ENCODE results near the gene KRT85.

Gene KRT85

GRCh38 chr12:52372216-52373154 is 5.2 kb upstream of the KRT85 start:
- FAIRE-seq: peak; percentile 66
- DNase-seq (ENCODE audit: insufficient read length, low spot score): peak; percentile 58
- TF ChIP-seq POU2F2 (IDR thresholded peaks at IDR 0.05; ENCODE audit: low read depth, low read length): no peak
- TF ChIP-seq POLR2AphosphoS5 (IDR thresholded peaks at IDR 0.05; ENCODE audit: low read depth, low read length): no peak
- TF ChIP-seq TAF1 (IDR thresholded peaks at IDR 0.05; ENCODE audit: low read depth, low read length): no peak
- no peak for TF ChIP-seq PAX5 (IDR thresholded peaks at IDR 0.05; ENCODE audit: insufficient read depth, low read length, severe bottlenecking)
- TF ChIP-seq SPI1 (IDR thresholded peaks at IDR 0.05; ENCODE audit: low read depth, low read length): no peak
- TF ChIP-seq POLR2A (IDR thresholded peaks at IDR 0.05; ENCODE audit: low read depth, low read length): no peak

GRCh38 chr12:52371716-52372115 is 4.4 kb upstream of the KRT85 start:
- FAIRE-seq: no peak
- TF ChIP-seq POU2F2 (IDR thresholded peaks at IDR 0.05; ENCODE audit: low read depth, low read length) (no peak), POLR2A (IDR thresholded peaks at IDR 0.05; ENCODE audit: low read depth, low read length) (no peak), POLR2AphosphoS5 (IDR thresholded peaks at IDR 0.05; ENCODE audit: low read depth, low read length) (no peak), SPI1 (IDR thresholded peaks at IDR 0.05; ENCODE audit: low read depth, low read length) (no peak), TAF1 (IDR thresholded peaks at IDR 0.05; ENCODE audit: low read depth, low read length) (no peak), PAX5 (IDR thresholded peaks at IDR 0.05; ENCODE audit: insufficient read depth, low read length, severe bottlenecking) (no peak)
- no peak for DNase-seq (ENCODE audit: insufficient read length, low spot score)

- TF ChIP-seq POU2F2 (IDR thresholded peaks at IDR 0.05; ENCODE audit: low read depth, low read length): no peak
- TF ChIP-seq POLR2A (IDR thresholded peaks at IDR 0.05; ENCODE audit: low read depth, low read length): no peak
- TF ChIP-seq SPI1 (IDR thresholded peaks at IDR 0.05; ENCODE audit: low read depth, low read length): no peak
- no peak for TF ChIP-seq TAF1 (IDR thresholded peaks at IDR 0.05; ENCODE audit: low read depth, low read length)
- TF ChIP-seq PAX5 (IDR thresholded peaks at IDR 0.05; ENCODE audit: insufficient read depth, low read length, severe bottlenecking): no peak
- TF ChIP-seq POLR2AphosphoS5 (IDR thresholded peaks at IDR 0.05; ENCODE audit: low read depth, low read length): no peak
- FAIRE-seq (no peak), DNase-seq (ENCODE audit: insufficient read length, low spot score) (no peak)
Measured at GRCh38 chr12:52370926-52371608, 3.8 kb upstream of the KRT85 start.

- DNase-seq (ENCODE audit: insufficient read length, low spot score) (no peak), FAIRE-seq (no peak)
- TF ChIP-seq SPI1 (IDR thresholded peaks at IDR 0.05; ENCODE audit: low read depth, low read length) (no peak), POU2F2 (IDR thresholded peaks at IDR 0.05; ENCODE audit: low read depth, low read length) (no peak), PAX5 (IDR thresholded peaks at IDR 0.05; ENCODE audit: insufficient read depth, low read length, severe bottlenecking) (no peak), POLR2A (IDR thresholded peaks at IDR 0.05; ENCODE audit: low read depth, low read length) (no peak), POLR2AphosphoS5 (IDR thresholded peaks at IDR 0.05; ENCODE audit: low read depth, low read length) (no peak), TAF1 (IDR thresholded peaks at IDR 0.05; ENCODE audit: low read depth, low read length) (no peak)
Measured at GRCh38 chr12:52369809-52370208, 2.5 kb upstream of the KRT85 start.

- DNase-seq (ENCODE audit: insufficient read length, low spot score) (no peak), FAIRE-seq (no peak)
- TF ChIP-seq PAX5 (IDR thresholded peaks at IDR 0.05; ENCODE audit: insufficient read depth, low read length, severe bottlenecking) (no peak), POLR2AphosphoS5 (IDR thresholded peaks at IDR 0.05; ENCODE audit: low read depth, low read length) (no peak), POU2F2 (IDR thresholded peaks at IDR 0.05; ENCODE audit: low read depth, low read length) (no peak), SPI1 (IDR thresholded peaks at IDR 0.05; ENCODE audit: low read depth, low read length) (no peak), POLR2A (IDR thresholded peaks at IDR 0.05; ENCODE audit: low read depth, low read length) (no peak), TAF1 (IDR thresholded peaks at IDR 0.05; ENCODE audit: low read depth, low read length) (no peak)
Measured at GRCh38 chr12:52369211-52369610, 1.9 kb upstream of the KRT85 start.

- FAIRE-seq (no peak), DNase-seq (ENCODE audit: insufficient read length, low spot score) (no peak)
- TF ChIP-seq POU2F2 (IDR thresholded peaks at IDR 0.05; ENCODE audit: low read depth, low read length) (no peak), SPI1 (IDR thresholded peaks at IDR 0.05; ENCODE audit: low read depth, low read length) (no peak), TAF1 (IDR thresholded peaks at IDR 0.05; ENCODE audit: low read depth, low read length) (no peak), POLR2AphosphoS5 (IDR thresholded peaks at IDR 0.05; ENCODE audit: low read depth, low read length) (no peak), PAX5 (IDR thresholded peaks at IDR 0.05; ENCODE audit: insufficient read depth, low read length, severe bottlenecking) (no peak), POLR2A (IDR thresholded peaks at IDR 0.05; ENCODE audit: low read depth, low read length) (no peak)
Measured at GRCh38 chr12:52368508-52368907, 1.2 kb upstream of the KRT85 start.

- no peak for TF ChIP-seq POU2F2 (IDR thresholded peaks at IDR 0.05; ENCODE audit: low read depth, low read length)
- no peak for TF ChIP-seq POLR2AphosphoS5 (IDR thresholded peaks at IDR 0.05; ENCODE audit: low read depth, low read length)
- DNase-seq (ENCODE audit: insufficient read length, low spot score) (no peak), FAIRE-seq (no peak)
Measured at GRCh38 chr12:52367876-52368275, 595 bp upstream of the KRT85 start.

- FAIRE-seq (no peak), DNase-seq (ENCODE audit: insufficient read length, low spot score) (no peak)
- TF ChIP-seq POLR2A (IDR thresholded peaks at IDR 0.05; ENCODE audit: low read depth, low read length): no peak
- TF ChIP-seq POLR2AphosphoS5 (IDR thresholded peaks at IDR 0.05; ENCODE audit: low read depth, low read length): no peak
- no peak for TF ChIP-seq PAX5 (IDR thresholded peaks at IDR 0.05; ENCODE audit: insufficient read depth, low read length, severe bottlenecking)
- no peak for TF ChIP-seq SPI1 (IDR thresholded peaks at IDR 0.05; ENCODE audit: low read depth, low read length)
- no peak for TF ChIP-seq TAF1 (IDR thresholded peaks at IDR 0.05; ENCODE audit: low read depth, low read length)
- no peak for TF ChIP-seq POU2F2 (IDR thresholded peaks at IDR 0.05; ENCODE audit: low read depth, low read length)
Measured at GRCh38 chr12:52364901-52365489, 2.3 kb downstream of the KRT85 start.

GRCh38 chr12:52364061-52364460 is 3.2 kb downstream of the KRT85 start:
- no peak for TF ChIP-seq POLR2A (IDR thresholded peaks at IDR 0.05; ENCODE audit: low read depth, low read length)
- TF ChIP-seq TAF1 (IDR thresholded peaks at IDR 0.05; ENCODE audit: low read depth, low read length): no peak
- no peak for TF ChIP-seq POLR2AphosphoS5 (IDR thresholded peaks at IDR 0.05; ENCODE audit: low read depth, low read length)
- no peak for TF ChIP-seq POU2F2 (IDR thresholded peaks at IDR 0.05; ENCODE audit: low read depth, low read length)
- no peak for TF ChIP-seq PAX5 (IDR thresholded peaks at IDR 0.05; ENCODE audit: insufficient read depth, low read length, severe bottlenecking)
- TF ChIP-seq SPI1 (IDR thresholded peaks at IDR 0.05; ENCODE audit: low read depth, low read length): no peak
- DNase-seq (ENCODE audit: insufficient read length, low spot score): no peak
- no peak for FAIRE-seq
